GM19463 (cell line): Measurements from ENCODE around the gene ATF7IP2.
A peak's percentile ranks its signal among the peaks of the same experiment; 100 is the strongest.
"Not testable (repeated sequence)": the region's sequence is repeated elsewhere in the genome, so short reads cannot be mapped to it uniquely, and the experiment has no call there.

Experiments
- ATAC-seq: cut with Tn5 transposase; IDR thresholded peaks from one replicate; pipeline ENCODE4 v1.9.1; 2021; ENCODE audit warnings: mild to moderate bottlenecking, moderate library complexity; ENCODE audit not compliant: unreplicated experiment

ATF7IP2 gene

GRCh38 chr16:10385725-10386516 is at the start of gene ATF7IP2:
ATF7IP2 (plus strand) TSS chr16:10386061; CDS start chr16:10430621, 44,560 bp downstream.
- ATAC-seq: peak; percentile 94

- ATAC-seq: no peak
Observed at GRCh38 chr16:10338426-10338825, 47.4 kb upstream of the ATF7IP2 start.

- no peak for ATAC-seq
Observed at GRCh38 chr16:10339777-10340732, 45.8 kb upstream of the ATF7IP2 start.

- no peak for ATAC-seq
Observed at GRCh38 chr16:10343124-10343760, 42.6 kb upstream of the ATF7IP2 start.

- not testable (repeated sequence) for ATAC-seq
Observed at GRCh38 chr16:10344699-10345098, 41.2 kb upstream of the ATF7IP2 start.

GRCh38 chr16:10345629-10346028 is 40.2 kb upstream of the ATF7IP2 start:
- no peak for ATAC-seq

- no peak for ATAC-seq
Observed at GRCh38 chr16:10349851-10350250, 36.0 kb upstream of the ATF7IP2 start.

GRCh38 chr16:10352262-10352661 is 33.6 kb upstream of the ATF7IP2 start:
- ATAC-seq: no peak

- no peak for ATAC-seq
Observed at GRCh38 chr16:10355589-10355988, 30.3 kb upstream of the ATF7IP2 start.

GRCh38 chr16:10356870-10357842 is 28.7 kb upstream of the ATF7IP2 start:
- ATAC-seq: no peak

- ATAC-seq: not testable (repeated sequence)
Observed at GRCh38 chr16:10361747-10362076, 24.1 kb upstream of the ATF7IP2 start.

GRCh38 chr16:10362077-10362863 is 23.6 kb upstream of the ATF7IP2 start:
- no peak for ATAC-seq

GRCh38 chr16:10362864-10363197 is 23.0 kb upstream of the ATF7IP2 start:
- not testable (repeated sequence) for ATAC-seq

GRCh38 chr16:10366619-10367018 is 19.2 kb upstream of the ATF7IP2 start:
- ATAC-seq: not testable (repeated sequence)

- no peak for ATAC-seq
Observed at GRCh38 chr16:10367616-10368188, 18.2 kb upstream of the ATF7IP2 start.

GRCh38 chr16:10368969-10369551 is 16.8 kb upstream of the ATF7IP2 start:
- ATAC-seq: no peak

GRCh38 chr16:10370096-10370726 is 15.7 kb upstream of the ATF7IP2 start:
- ATAC-seq: peak; percentile 76

GRCh38 chr16:10371592-10371991 is 14.3 kb upstream of the ATF7IP2 start:
- ATAC-seq: no peak
